MM.1S (cell line): ENCODE results near the gene TPM1.
"Not testable (repeated sequence)": the region's sequence is repeated elsewhere in the genome, so short reads cannot be mapped to it uniquely, and the experiment has no call there.

Experiments
- DNase-seq: peaks from one replicate; pipeline ENCODE4 v3.0.0-alpha.2; 2015
- H2AFZ ChIP-seq: fragments of 300-600 bp; sonication (generic); 2 replicates; pipeline ENCODE4 v1.6.0; 2016; ENCODE audit warnings: antibody characterized with exemption, low read length
- H3F3A ChIP-seq: fragments of 300-600 bp; sonication (generic); 2 replicates; pipeline ENCODE4 v1.6.1; 2016; ENCODE audit warnings: mild to moderate bottlenecking, antibody characterized with exemption, low read length, moderate library complexity, mixed read lengths; ENCODE audit not compliant: insufficient read depth
- H3K27ac ChIP-seq: fragments of 300-600 bp; sonication (generic); 2 replicates; pipeline ENCODE4 v1.5.1; 2016; ENCODE audit warnings: mild to moderate bottlenecking, low read length
- H3K27me3 ChIP-seq: fragments of 300-600 bp; sonication (generic); replicated peaks from 2 replicates; pipeline ENCODE4 v1.6.0; 2016; ENCODE audit warnings: low read length; ENCODE audit not compliant: insufficient read depth
- H3K36me3 ChIP-seq: fragments of 300-600 bp; sonication (generic); replicated peaks from 2 replicates; pipeline ENCODE4 v1.6.1; 2016; ENCODE audit warnings: mild to moderate bottlenecking, low read length, mixed read lengths; ENCODE audit not compliant: insufficient read depth
- H3K4me1 ChIP-seq: fragments of 300-600 bp; sonication (generic); 2 replicates; pipeline ENCODE4 v1.6.1; 2016; ENCODE audit warnings: low read length, mixed read lengths
- H3K4me2 ChIP-seq: fragments of 300-600 bp; sonication (generic); 2 replicates; pipeline ENCODE4 v1.6.0; 2016; ENCODE audit warnings: low read depth, low read length
- H3K4me3 ChIP-seq: fragments of 300-600 bp; sonication (generic); 2 replicates; pipeline ENCODE4 v1.5.1; 2016; ENCODE audit warnings: low read length, mixed read lengths
- H3K79me2 ChIP-seq: fragments of 300-600 bp; sonication (generic); 2 replicates; pipeline ENCODE4 v1.6.1; 2016; ENCODE audit warnings: mixed run types, low read length, mixed read lengths
- H3K9ac ChIP-seq: fragments of 300-600 bp; sonication (generic); 2 replicates; pipeline ENCODE4 v1.6.1; 2016; ENCODE audit warnings: low read length, mixed read lengths
- H3K9me2 ChIP-seq: fragments of 300-600 bp; sonication (generic); replicated peaks from 2 replicates; pipeline ENCODE4 v1.6.1; 2016; ENCODE audit warnings: mild to moderate bottlenecking, low read length, mixed read lengths; ENCODE audit not compliant: insufficient read depth
- H3K9me3 ChIP-seq: fragments of 300-600 bp; sonication (generic); replicated peaks from 2 replicates; pipeline ENCODE4 v1.6.1; 2016; ENCODE audit warnings: mild to moderate bottlenecking, low read length, mixed read lengths; ENCODE audit not compliant: insufficient read depth
- H4K20me1 ChIP-seq: fragments of 300-600 bp; sonication (generic); 2 replicates; pipeline ENCODE4 v1.6.1; 2016; ENCODE audit warnings: mild to moderate bottlenecking, low read length, moderate library complexity, mixed read lengths; ENCODE audit not compliant: insufficient read depth
- EZH2 ChIP-seq: fragments of 300-600 bp; sonication (generic); optimal IDR thresholded peaks from 2 replicates; pipeline ENCODE3; 2017; ENCODE audit warnings: low read depth, mild to moderate bottlenecking, antibody characterized with exemption, low read length, mixed read lengths
- EZH2phosphoT487 ChIP-seq: fragments of 300-600 bp; sonication (generic); IDR thresholded peaks from 2 replicates; pipeline ENCODE4 v1.6.1; 2018; ENCODE audit warnings: antibody characterized with exemption, low read length
- TF ChIP-seq, protein P1 (sequence below): fragments of 300-600 bp; sonication (generic); IDR thresholded peaks from 2 replicates; pipeline ENCODE4 v1.5.1; 2016; ENCODE audit warnings: antibody characterized with exemption, low read length, mixed read lengths

The TPM1 gene

DNA sequence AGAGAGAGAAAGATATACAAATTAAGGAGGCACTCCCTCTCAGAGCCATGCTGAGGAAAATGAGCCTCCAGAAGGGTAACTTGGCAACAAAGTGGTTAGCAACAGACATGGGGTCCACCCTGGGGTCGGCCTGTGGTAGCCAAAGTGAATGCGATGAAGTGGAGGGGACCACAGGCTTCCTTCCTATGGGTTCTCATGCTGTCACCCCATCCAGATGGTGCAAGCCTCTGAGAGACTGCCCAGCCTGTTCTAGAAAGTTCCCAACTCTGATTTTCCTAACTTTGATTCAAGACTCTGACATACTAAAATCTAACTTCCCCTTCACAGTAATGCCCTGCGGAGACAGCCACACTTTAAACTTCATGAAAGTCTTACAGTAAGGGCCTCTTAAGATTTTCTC, 60.9 kb downstream of the TPM1 start:
- H3K9me3 ChIP-seq, result no peaks in the 10 kb centered on the region
- H4K20me1 ChIP-seq, result no peaks in the 10 kb centered on the region
- TF ChIP-seq, protein P1, sequence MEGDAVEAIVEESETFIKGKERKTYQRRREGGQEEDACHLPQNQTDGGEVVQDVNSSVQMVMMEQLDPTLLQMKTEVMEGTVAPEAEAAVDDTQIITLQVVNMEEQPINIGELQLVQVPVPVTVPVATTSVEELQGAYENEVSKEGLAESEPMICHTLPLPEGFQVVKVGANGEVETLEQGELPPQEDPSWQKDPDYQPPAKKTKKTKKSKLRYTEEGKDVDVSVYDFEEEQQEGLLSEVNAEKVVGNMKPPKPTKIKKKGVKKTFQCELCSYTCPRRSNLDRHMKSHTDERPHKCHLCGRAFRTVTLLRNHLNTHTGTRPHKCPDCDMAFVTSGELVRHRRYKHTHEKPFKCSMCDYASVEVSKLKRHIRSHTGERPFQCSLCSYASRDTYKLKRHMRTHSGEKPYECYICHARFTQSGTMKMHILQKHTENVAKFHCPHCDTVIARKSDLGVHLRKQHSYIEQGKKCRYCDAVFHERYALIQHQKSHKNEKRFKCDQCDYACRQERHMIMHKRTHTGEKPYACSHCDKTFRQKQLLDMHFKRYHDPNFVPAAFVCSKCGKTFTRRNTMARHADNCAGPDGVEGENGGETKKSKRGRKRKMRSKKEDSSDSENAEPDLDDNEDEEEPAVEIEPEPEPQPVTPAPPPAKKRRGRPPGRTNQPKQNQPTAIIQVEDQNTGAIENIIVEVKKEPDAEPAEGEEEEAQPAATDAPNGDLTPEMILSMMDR, result no peak
- TF ChIP-seq EZH2 (no peak), EZH2phosphoT487 (no peak)
- no peaks in the 10 kb centered on the region; the same call in 1 of the 2 replicates for H3K27me3 ChIP-seq
- no peaks in the 10 kb centered on the region for H3K9me2 ChIP-seq
- H3K4me3 ChIP-seq, result no peak overlapping the region
- H2AFZ ChIP-seq, result no peak overlapping the region
- H3K79me2 ChIP-seq, result no peaks in the 10 kb centered on the region
- no peaks in the 10 kb centered on the region for H3K4me1 ChIP-seq
- H3K27ac ChIP-seq, result no peak overlapping the region
- H3K4me2 ChIP-seq, result no peak overlapping the region
- no peaks in the 10 kb centered on the region for H3K36me3 ChIP-seq
- DNase-seq, result no peak
- no peaks in the 10 kb centered on the region for H3F3A ChIP-seq
- no peak overlapping the region for H3K9ac ChIP-seq

DNA sequence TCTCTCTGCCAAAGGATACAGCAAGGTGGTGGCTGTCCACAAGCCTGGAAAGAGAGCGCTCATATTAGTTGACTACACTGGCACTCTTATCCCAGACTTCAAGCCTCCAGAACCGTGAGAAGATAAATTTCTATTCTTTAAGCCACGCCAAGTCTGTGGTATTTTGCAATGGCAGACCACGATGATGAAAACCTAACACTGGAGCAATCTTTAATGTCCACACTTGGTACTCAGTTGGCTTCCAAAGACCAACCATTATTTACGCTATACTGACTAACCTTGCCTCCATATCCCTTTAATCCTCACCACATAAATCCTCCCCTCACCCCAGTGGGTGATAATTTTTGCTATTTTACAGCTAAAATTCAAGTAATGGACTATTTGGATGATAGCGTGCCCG, 62.2 kb downstream of the TPM1 start:
- H3K4me1 ChIP-seq, result no peaks in the 10 kb centered on the region
- no peak for DNase-seq
- no peak overlapping the region for H2AFZ ChIP-seq
- no peaks in the 10 kb centered on the region for H3K9me2 ChIP-seq
- H3K9ac ChIP-seq, result no peak overlapping the region
- H3K36me3 ChIP-seq, result no peaks in the 10 kb centered on the region
- H3F3A ChIP-seq, result no peaks in the 10 kb centered on the region
- no peak overlapping the region for H3K4me2 ChIP-seq
- H4K20me1 ChIP-seq, result no peaks in the 10 kb centered on the region
- H3K4me3 ChIP-seq, result no peak overlapping the region
- TF ChIP-seq EZH2phosphoT487 (no peak), EZH2 (no peak)
- TF ChIP-seq, protein P1, result no peak
- no peak overlapping the region for H3K27ac ChIP-seq
- no peaks in the 10 kb centered on the region for H3K79me2 ChIP-seq
- H3K9me3 ChIP-seq, result no peaks in the 10 kb centered on the region
- H3K27me3 ChIP-seq, result no peaks in the 10 kb centered on the region; the same call in 1 of the 2 replicates

DNA sequence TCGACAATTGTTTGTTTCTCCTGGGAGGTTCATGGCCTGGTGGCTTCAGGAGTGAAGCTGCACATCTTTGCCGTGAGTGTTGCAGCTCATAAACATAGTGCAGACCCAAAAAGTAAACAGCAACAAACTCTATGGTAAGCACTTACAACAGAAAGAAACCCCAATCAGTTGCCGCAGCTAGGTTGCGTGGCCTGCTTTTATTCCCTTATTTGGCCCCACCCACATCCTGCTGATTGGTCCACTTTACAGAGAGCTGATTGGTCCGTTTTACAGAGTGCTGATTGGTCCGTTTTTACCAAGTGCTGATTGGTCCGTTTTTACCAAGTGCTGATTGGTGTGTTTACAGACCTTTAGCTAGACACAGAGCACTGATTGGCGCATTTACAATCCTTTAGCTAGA, 62.8 kb downstream of the TPM1 start:
- DNase-seq, H3K9me2 ChIP-seq, H3K27me3 ChIP-seq, H3K4me3 ChIP-seq, H3K4me1 ChIP-seq, H3F3A ChIP-seq, H3K36me3 ChIP-seq, H3K27ac ChIP-seq, H2AFZ ChIP-seq, H3K4me2 ChIP-seq, H4K20me1 ChIP-seq, H3K9me3 ChIP-seq, H3K79me2 ChIP-seq, H3K9ac ChIP-seq: not testable (repeated sequence)

DNA sequence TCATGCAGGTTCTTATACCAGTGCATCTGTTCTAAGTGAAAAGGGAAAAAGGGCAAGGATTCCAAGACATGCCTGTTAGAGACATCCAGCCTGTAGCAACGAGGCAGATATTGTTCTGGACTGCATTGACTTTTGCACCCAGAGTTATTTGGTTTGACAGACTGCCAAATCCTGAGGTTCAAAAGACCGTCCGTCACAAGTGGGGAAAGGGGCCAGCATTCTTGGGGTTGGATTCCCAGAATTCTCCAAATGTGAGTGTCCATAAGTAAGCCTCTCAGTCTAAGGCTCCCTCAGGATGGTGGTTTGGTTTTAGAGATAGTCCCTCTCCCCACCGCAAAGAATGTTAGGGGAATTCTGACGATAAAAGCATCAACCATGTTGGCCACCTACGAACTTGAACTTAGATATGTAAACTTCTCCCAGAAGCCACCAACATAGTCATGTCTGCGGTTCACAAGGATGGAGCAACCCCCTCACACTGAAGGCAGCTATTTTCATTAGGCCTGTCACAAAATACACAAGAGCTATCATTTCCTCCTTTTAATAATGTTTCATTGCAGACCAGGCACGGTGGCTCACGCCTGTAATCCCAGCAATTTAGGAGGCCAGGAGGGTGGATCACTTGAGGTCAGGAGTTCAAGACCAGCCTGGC, 65.5 kb downstream of the TPM1 start:
- no peak for TF ChIP-seq EZH2phosphoT487
- TF ChIP-seq EZH2, result no peak
- H3K27ac ChIP-seq, result no peak overlapping the region
- H3K9ac ChIP-seq, result no peak overlapping the region
- H2AFZ ChIP-seq, result no peak overlapping the region
- no peaks in the 10 kb centered on the region for H3K9me3 ChIP-seq
- H3K27me3 ChIP-seq, result no peaks in the 10 kb centered on the region; the same call in 1 of the 2 replicates
- no peak for DNase-seq
- H4K20me1 ChIP-seq, result no peaks in the 10 kb centered on the region
- H3K79me2 ChIP-seq, result no peaks in the 10 kb centered on the region
- H3K9me2 ChIP-seq, result no peaks in the 10 kb centered on the region
- no peak overlapping the region for H3K4me3 ChIP-seq
- no peaks in the 10 kb centered on the region for H3F3A ChIP-seq
- no peaks in the 10 kb centered on the region for H3K4me1 ChIP-seq
- H3K4me2 ChIP-seq, result no peak overlapping the region
- no peaks in the 10 kb centered on the region for H3K36me3 ChIP-seq
